ENCODE measurements around the gene ELANE. TPM values are rescaled to one million over a fixed set of nuclear protein-coding genes. Genes with fewer than 3 reads are reported as not detected.

The ELANE gene
- total RNA-seq, 1 donor from 2014 or later = not detected

DNA sequence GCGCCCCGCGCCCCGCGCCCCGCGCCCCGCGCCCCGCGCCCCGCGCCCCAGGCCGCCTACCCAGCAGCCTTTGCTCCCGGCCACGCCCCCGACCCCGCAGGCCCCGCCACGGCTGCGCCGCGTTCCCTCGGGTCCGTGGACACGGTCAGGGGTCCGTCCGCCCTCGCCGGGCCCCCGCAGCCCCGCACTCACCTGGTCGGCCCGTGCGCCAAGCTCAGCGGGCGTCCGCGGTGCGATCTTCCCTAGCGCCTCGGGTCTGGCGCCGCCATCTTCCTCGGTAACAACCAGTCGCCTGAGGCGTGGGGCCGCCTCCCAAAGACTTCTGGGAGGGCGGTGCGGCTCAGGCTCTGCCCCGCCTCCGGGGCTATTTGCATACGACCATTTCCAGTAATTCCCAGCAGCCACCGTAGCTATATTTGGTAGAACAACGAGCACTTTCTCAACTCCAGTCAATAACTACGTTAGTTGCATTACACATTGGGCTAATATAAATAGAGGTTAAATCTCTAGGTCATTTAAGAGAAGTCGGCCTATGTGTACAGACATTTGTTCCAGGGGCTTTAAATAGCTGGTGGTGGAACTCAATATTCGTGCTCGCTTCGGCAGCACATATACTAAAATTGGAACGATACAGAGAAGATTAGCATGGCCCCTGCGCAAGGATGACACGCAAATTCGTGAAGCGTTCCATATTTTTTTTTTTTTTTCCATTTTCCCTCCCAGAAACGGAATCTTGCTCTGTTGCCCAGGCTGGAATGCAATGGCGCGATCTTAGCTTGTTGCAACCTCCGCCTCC is 41.0 kb downstream of the ELANE start, which contains the start of the genes MED16 and RNU6-9:
TSS of gene MED16 (minus strand) at position 294 of the 796 bp plus-strand sequence. CDS start 2,056 bp downstream, outside the sequence.
TSS of gene RNU6-9 (plus strand) at position 591 of the 796 bp plus-strand sequence.
- intact Hi-C loops (cut with micrococcal nuclease) = loop anchor here (1.0 to 10.0 kb wide), 6 partner anchors 16 to 1562 kb away; partner anchors contain the start of genes LMNB2 and R3HDM4

DNA sequence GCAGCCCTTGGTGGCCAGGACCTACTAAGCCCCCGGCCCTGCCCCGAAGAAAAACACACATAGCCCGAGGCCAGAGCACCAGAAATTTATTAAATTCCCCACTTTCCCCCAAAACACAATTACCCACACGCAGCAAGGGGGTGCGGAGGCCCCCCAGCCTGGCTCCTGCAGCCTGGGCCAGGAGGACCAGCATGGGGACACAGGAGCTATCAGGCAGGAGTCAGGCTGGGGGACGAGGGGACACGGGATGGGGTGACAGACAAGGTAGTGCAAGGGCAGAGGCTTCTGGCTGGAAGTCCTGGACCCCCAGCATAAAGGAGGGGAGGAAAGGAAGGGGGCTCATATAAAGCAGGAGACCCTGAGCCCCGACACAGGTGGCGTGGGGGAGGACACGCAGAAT is 44.3 kb downstream of the ELANE start:
- intact Hi-C loops (cut with micrococcal nuclease) = loop anchor here (10.0 kb wide), 1 partner anchor 1558 kb away; the partner anchor contains the start of gene LMNB2

GRCh38 chr19:896999-897398 is 44.9 kb downstream of the ELANE start:
- intact Hi-C loops (cut with micrococcal nuclease) = loop anchor here (10.0 kb wide), 1 partner anchor 1558 kb away; the partner anchor contains the start of gene LMNB2

GRCh38 chr19:897442-898039 is 45.4 kb downstream of the ELANE start:
- intact Hi-C loops (cut with micrococcal nuclease) = loop anchor here (10.0 kb wide), 1 partner anchor 1557 kb away; the partner anchor contains the start of gene LMNB2

DNA sequence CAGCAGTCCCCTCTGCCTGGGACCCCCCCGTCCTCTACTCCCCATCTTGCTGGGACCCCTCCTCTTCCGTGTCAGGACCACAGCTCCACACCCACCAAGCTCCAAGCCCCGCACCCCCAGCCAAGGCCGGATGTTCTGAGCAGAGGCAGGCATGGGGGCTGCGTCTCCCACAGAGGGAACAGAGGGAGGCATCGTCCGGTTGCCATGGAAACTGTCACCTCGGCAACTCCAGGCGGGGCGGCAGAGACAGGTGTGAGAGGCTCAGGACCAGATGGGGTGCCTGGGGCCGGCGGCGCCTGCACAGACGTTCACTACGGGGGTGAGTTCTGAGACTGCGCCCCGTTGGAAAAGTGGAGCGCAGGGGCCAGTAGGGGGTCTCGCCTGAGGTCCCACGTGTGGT is 46.6 kb downstream of the ELANE start:
- intact Hi-C loops (cut with micrococcal nuclease) = loop anchor here (10.0 kb wide), 1 partner anchor 1556 kb away; the partner anchor contains the start of gene LMNB2

GRCh38 chr19:899336-900042 is 47.4 kb downstream of the ELANE start:
- intact Hi-C loops (cut with micrococcal nuclease) = loop anchor here (1.0 to 10.0 kb wide), 2 partner anchors 10 to 1555 kb away; partner anchors contain the start of gene LMNB2

DNA sequence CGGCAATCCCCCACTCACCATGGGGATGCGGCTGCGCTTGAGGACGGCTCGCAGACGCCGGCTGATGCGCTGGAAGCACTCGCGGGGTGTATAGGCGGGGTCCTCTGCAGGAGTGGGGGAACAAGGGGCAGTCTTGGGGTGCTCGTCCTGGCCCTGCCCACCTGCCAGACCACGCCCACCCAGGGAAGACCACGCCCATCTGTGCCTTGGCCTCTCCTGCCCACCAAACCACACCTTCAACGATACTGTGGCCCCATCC is 47.9 kb downstream of the ELANE start:
- intact Hi-C loops (cut with micrococcal nuclease) = loop anchor here (1.0 kb wide), 1 partner anchor 9 kb away; no protein-coding TSS in a partner anchor

GRCh38 chr19:900302-901111 is 48.4 kb downstream of the ELANE start:
- intact Hi-C loops (cut with micrococcal nuclease) = loop anchor here (1.0 kb wide), 1 partner anchor 9 kb away; no protein-coding TSS in a partner anchor

DNA sequence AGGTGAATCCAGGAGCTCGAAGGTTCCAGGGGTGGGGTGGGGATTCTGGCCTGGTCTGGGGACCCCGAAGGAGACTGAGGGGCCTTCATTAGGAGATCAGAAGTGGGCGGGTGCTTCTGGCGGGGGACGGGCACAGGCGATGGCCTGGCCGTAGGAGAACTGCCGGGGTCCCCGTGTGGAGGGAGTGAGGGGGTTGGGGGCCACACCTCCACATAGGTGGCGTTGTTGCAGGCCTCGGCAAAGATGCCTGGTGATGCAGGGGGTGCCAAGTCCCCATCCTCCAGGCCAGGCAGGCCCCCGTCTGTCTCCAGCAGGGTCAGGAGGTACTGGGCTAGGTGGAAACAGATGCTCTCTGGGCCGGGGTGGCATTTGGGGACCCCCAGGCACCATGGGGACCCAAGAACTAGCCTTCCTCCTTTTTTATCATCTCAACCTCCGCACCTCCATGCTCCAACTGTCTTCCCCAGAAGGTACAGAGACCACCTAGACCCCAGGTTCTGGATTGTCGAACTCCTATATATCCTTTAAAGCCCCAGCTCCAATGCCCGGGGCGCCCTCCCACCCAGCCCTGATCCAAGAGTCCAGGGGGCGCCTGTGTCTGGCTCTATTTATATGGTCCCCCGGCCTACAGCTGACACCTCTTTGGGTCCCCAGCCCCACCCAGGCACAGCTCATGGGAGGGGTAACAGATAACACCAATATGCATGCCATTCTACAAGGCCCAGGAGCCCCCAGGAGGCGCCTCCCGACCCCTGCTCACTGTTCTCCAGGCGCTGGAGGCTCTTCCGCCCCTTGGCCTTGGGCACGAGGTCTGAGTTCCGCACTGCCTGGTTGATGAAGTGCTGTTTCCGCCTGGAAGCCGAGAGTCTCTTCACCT is 49.4 kb downstream of the ELANE start:
- intact Hi-C loops (cut with micrococcal nuclease) = no loop called here

DNA sequence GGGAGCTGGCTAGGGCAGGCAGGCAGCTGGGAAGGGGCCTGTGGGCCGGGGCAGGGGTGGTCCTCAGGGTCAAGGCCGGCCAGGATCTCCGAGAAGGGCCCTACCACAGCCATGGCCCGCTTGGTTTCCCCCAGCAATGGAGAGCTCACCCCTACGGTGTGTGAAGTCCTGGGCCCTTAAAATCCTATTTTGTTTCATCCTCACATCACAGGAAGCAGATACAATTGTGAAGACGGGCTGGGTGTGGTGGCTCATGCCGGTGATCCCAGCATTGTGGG is 49.9 kb downstream of the ELANE start:
- intact Hi-C loops (cut with micrococcal nuclease) = no loop called here

- intact Hi-C loops (cut with micrococcal nuclease) = no loop called here
Observed at GRCh38 chr19:902446-903226, 50.5 kb downstream of the ELANE start.

- intact Hi-C loops (cut with micrococcal nuclease) = no loop called here
Observed at GRCh38 chr19:903266-903797, 51.2 kb downstream of the ELANE start.

GRCh38 chr19:904545-904944 is 52.4 kb downstream of the ELANE start:
- intact Hi-C loops (cut with micrococcal nuclease) = no loop called here

Other genes starting within 250 kb of the ELANE start
- gene POLRMT, start 218.8 kb upstream of the ELANE start, total RNA-seq = 62.7 and 63.4 TPM in 2 replicates
- gene FGF22, start 212.4 kb upstream of the ELANE start, total RNA-seq = 0.15 TPM in 1 of 2 replicates, not detected in the other
- 80.2 and 85.2 TPM in 2 replicates for gene RNF126, start 189.1 kb upstream of the ELANE start, total RNA-seq
- gene FSTL3, start 175.9 kb upstream of the ELANE start, total RNA-seq = 1.6 TPM in 2 replicates
- gene PRSS57, start 156.9 kb upstream of the ELANE start, total RNA-seq = not detected in 2 replicates
- not detected in 2 replicates for gene PALM, start 143.4 kb upstream of the ELANE start, total RNA-seq
- gene MISP, start 101.2 kb upstream of the ELANE start, total RNA-seq = not detected in 2 replicates
- 550 and 562 TPM in 2 replicates for gene PTBP1, start 54.9 kb upstream of the ELANE start, total RNA-seq
- not detected in 2 replicates for gene PLPPR3, start 30.3 kb upstream of the ELANE start, total RNA-seq
- gene AZU1, start 24.5 kb upstream of the ELANE start, total RNA-seq = not detected in 2 replicates
- not detected in 2 replicates for gene PRTN3, start 11.3 kb upstream of the ELANE start, total RNA-seq
- 1.0 and 1.2 TPM in 2 replicates for gene CFD, start 7.4 kb downstream of the ELANE start, total RNA-seq
- 64.3 and 74.3 TPM in 2 replicates for gene MED16, start 40.9 kb downstream of the ELANE start, total RNA-seq
- gene RNU6-9, start 41.2 kb downstream of the ELANE start, total RNA-seq = not detected in 2 replicates
- 122 and 138 TPM in 2 replicates for gene R3HDM4, start 60.9 kb downstream of the ELANE start, total RNA-seq
- 1.1 and 2.2 TPM in 2 replicates for gene KISS1R, start 65.0 kb downstream of the ELANE start, total RNA-seq
- gene ARID3A, start 73.7 kb downstream of the ELANE start, total RNA-seq = 27.3 and 28.9 TPM in 2 replicates
- gene WDR18, start 132.0 kb downstream of the ELANE start, total RNA-seq = 54.8 and 57.5 TPM in 2 replicates
- gene GRIN3B, start 148.1 kb downstream of the ELANE start, total RNA-seq = not detected in 2 replicates
- 181 and 185 TPM in 2 replicates for gene TMEM259, start 168.8 kb downstream of the ELANE start, total RNA-seq
- gene RNU6-2, start 169.2 kb downstream of the ELANE start, total RNA-seq = not detected in 2 replicates
- gene CNN2, start 174.3 kb downstream of the ELANE start, total RNA-seq = 436 and 459 TPM in 2 replicates
- gene ABCA7, start 187.8 kb downstream of the ELANE start, total RNA-seq = 63.6 and 71.7 TPM in 2 replicates
- 471 and 479 TPM in 2 replicates for gene ARHGAP45, start 214.9 kb downstream of the ELANE start, total RNA-seq
- 155 and 170 TPM in 2 replicates for gene POLR2E, start 243.1 kb downstream of the ELANE start, total RNA-seq

Measured in T-helper 1 cell treated with Interleukin-12 subunit alpha and Interleukin-12 subunit beta and Interleukin-4 antibody, amounts not matched to agents 30 ng/mL and 1 ng/mL, for 36 hours (primary cell).